NOMO-1 treated with dmso at 0.1 percent for 144 hours (cell line): Measurements from ENCODE around the gene ALDH5A1.

Experiments used
- DNase-seq: peaks from one replicate; lab custom pipeline; 2025; ENCODE audit not compliant: unreplicated experiment; lab: John Stamatoyannopoulos, UW

The ALDH5A1 gene

DNA sequence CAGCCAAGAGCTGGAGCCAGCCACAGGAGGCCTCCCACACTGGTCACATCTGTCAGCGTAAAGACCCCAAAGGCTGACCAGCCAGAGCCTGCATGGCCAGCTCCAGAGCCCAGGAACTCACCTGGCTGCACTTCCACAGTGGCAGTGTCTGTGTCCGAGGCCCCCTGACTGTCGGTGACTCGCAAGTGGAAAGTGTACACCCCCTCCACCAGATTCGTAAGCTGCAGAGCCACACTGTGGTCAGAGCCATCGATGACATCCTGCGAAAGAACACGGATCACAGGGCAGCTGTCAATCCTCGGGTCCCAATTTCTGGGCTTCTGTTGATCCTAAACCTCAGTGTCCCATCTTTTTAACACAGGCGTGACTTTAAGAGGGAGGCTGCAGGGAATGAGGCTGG, 69.3 kb downstream of the ALDH5A1 start:
- no peak for DNase-seq

DNA sequence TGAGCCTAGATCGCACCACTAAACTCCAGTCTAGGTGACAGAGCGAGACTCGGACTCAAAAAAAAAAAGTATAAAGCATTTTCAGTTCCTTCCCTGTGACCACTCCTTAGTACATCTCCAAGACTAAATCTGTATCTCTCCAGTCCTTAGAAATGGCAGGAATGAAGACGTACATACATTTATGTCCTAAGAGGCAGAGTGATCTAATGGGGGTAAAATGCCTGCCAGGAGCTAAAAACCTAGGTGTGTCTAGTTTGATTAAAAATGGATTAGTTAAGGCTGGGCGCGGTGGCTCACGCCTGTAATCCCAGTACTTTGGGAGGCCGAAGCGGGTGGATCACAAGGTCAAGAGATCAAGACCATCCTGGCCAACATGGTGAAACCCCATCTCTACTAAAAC, 70.4 kb downstream of the ALDH5A1 start:
- DNase-seq: no peak

DNA sequence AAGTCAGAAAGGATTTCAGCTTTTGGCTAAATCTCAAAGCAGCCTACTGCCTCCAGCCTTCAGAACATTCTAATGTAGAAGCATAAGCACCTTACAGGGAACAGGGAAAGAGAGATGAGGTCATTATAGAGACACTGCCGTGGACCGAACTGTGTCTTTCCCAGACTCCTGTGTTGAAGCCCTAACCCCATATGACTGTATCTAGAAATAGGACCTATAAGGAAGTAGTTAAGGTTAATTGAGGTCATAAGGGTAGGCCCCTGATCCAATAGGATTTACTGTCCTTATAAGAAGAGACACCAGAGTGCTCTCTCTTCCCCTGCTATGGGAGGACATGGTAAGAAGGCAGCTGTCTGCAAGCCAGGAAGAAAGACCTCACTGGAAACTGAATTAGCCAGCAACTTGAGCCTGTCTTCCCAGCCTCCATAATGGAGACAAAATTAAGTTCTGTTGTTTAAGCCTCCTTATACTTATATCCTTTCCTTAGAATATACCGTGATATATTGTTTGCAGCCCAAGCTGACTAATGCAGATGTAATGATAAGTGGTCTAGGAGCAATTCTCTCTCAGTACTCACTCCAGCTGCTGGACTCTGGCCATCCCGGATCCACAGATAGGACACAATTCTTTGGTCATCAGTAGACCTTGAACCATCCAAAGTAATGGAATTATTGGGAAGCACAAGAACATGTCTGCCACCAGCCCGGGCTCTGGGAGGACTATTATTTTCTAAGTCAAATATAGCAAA, 71.4 kb downstream of the ALDH5A1 start:
- DNase-seq: no peak

DNA sequence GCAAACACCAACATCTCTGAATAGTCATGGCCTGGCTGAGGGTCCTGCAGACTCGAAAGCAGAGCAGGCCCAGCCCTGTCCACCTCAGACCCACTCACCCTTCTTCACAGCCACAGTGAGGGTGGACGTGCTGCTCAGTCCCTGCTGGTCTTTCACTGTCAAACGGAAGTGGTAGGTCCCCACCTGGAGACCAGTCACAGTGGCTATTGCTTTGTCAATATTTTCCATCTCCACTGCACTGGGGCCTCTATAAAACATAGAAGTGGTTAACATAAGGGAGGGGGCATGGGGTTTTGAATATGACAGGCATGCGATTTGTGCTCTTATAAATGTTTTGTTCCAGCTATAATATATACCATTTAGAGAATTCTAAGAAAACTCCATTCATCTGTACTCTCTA, 73.9 kb downstream of the ALDH5A1 start:
- DNase-seq: no peak

DNA sequence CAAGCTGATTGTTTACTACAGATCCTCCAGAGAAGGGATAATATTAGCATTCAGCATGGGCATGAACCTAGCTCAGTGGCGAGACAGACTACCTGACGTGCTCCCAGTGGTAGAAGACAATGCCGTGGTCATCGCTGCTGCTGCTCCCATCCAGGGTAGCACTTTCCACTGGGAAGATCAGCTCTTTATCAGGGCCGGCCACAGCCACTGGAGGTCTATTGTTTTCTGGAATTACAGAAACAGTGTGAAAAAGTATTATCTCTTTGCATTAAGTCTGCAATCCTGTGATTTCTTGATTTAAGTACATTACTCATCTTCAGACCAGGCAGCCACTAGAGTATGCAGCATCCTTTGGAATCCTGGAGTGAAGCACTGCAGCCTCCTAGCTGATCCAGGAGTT, 75.0 kb downstream of the ALDH5A1 start:
- DNase-seq: no peak

DNA sequence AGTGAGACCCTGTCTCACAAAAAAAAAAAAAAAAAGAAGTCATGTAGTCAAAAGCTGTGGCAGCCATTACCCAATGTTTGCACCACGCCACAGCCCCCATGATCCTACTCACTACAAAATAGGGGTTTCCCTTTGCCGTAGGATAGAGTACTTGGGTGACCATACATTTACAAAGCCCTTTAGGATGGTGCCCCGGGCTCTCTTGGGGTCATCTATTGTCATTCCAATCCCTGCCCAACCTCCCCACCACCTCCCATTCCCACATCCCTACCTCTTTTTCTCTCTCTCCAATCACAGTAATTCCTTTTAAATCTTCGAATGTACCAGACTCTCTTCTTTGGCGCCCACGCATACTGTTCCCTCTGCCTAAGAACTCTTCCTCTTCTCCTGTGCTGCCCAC, 76.6 kb downstream of the ALDH5A1 start:
- DNase-seq: no peak

DNA sequence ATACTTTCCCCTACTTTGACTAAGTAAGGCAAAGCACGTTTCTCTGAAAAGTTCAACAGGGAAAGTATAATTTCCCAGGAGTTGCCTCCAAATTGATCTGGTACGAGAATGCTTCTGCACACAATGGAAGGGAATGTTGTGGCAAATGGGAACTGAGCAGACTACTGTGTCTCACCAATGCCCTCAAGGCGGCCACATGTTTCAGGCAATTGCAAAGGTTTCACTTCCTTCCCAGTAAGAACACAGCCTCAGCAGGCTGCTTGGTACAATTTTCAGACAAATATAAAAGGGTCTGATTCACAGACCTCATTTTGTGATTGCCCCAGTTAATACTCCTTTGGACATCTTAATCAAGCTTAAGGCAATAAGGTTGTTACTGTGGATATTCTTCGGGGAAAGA, 80.0 kb downstream of the ALDH5A1 start:
- DNase-seq: peak; percentile 30

DNA sequence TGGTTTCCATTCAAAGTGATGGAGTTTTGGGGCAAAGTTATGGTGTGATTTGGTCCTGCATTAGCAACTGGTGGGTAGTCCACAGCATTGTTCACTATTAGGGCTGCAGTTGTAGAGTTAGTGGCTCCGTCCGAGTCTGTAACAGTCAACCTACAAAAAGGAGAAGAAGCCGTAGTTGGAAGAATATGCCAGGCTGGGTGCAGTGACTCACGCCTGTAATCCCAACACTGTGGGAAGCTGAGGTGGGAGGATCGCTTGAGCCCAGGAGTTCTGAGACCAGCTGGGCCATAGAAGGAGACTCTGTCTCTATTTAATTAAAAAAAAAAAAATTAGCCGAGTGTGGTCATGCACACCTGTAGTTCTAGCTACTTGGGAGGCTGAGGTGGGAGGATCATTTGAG, 81.7 kb downstream of the ALDH5A1 start:
- no peak for DNase-seq

DNA sequence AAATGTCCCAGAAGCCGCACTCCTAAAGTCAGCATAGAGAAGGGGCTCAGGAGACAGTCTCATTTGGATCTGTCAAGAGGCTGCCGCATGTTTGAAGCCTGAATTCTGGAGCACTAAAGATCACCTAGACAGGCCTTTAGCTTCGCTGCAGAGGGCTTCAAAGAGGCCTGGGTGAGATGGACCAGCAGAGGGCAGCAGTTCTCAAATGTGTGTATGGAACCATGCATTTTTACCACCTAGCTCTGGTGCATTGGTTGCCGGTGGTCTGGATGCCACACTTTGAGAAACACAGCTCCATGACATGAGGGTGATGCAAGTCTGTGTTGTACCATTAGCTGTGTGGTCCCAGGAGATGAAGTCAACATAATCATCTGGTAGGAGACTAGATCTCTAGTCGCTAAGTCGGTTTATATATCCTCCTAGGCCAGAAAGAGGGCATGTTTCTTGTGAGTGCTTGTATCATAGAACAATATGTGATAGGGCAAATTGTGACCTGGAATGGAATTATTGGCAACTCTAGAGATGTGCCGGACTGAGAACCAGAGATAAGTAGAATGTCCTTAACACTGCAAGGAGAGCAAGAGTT, 86.4 kb downstream of the ALDH5A1 start:
- peak; percentile 12 for DNase-seq

DNA sequence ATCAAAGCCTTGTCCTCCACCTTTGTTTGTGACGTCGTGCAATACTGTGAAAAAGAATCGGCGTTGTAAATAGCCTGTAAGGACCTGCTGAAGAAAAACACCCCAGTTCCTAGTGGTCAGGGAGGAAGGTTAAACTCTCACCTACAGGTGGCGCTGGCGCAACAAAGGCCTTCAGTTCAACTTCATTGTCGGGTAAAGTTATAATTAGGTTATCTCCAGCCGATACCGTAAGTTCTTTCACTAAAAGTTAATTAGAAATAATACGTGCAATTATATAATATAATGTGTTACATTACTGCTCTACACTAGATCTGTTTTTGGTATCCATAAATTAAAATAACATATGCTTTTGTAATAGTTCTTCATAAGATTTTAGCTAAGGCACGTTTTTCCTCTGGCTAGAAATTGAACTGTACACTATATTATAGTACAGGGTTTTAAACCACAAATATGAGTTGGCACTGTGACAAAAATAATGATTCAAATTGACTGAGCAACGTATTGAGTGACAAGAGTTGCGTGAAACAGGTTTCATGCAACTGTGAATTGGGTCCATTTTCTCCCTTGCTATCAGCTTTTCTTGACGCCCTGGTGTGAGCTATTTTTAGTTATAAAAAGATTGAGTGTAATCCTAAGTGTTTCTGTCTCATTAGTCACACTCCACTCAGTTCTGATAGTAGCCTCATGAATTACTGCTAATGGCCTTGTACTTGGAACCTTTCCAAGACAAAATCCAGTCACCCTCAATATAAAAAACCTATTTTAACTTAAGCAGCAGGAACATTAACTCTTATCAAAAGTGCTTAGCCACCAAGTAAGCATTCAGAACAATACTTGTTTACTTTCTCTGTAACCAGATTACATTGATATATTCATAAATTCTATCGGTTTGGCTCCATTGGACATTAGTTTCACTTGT, 89.0 kb downstream of the ALDH5A1 start:
- peak; percentile 30 for DNase-seq

DNA sequence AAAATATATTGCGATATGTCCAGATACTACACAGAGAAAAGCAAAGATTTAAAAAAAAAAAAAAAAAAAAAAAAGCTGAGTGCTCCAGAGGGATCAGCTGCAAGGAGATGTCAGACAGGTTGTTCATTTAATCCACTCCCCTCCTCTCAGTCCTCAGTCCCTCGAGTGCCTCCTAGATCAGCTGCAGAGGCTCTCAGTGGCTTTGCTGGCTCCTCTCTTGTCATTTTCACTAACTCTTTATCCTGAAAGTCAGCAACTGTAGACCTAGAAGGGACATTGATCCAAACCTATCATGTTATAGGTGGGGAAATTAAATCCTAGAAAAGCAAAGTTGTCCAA, 89.6 kb downstream of the ALDH5A1 start:
- no peak for DNase-seq
